GM19035 (cell line): ENCODE data around the gene MTRF1.

Experiments used
- ATAC-seq: cut with Tn5 transposase; IDR thresholded peaks from one replicate; pipeline ENCODE4 v1.9.1; 2021; ENCODE audit not compliant: unreplicated experiment

Gene MTRF1

GRCh38 chr13:41263261-41263971 lies at the start of gene MTRF1:
MTRF1 (minus strand) TSS chr13:41263576; CDS start chr13:41260907, 2,669 bp downstream.
- ATAC-seq = peak; percentile 94

GRCh38 chr13:41313117-41313516 lies 49.7 kb upstream of the MTRF1 start:
- no peak for ATAC-seq

- ATAC-seq = no peak
Observed at GRCh38 chr13:41312176-41312500, 48.8 kb upstream of the MTRF1 start.

GRCh38 chr13:41311406-41312175 lies 48.2 kb upstream of the MTRF1 start:
- ATAC-seq = peak; percentile 49

GRCh38 chr13:41310963-41311405 lies 47.6 kb upstream of the MTRF1 start, which contains the start of gene NAA16:
NAA16 (plus strand) TSS chr13:41311267; CDS start chr13:41311529, 262 bp downstream.
- ATAC-seq = peak; percentile 79

- no peak for ATAC-seq
Observed at GRCh38 chr13:41307884-41308640, 44.7 kb upstream of the MTRF1 start.

- no peak for ATAC-seq
Observed at GRCh38 chr13:41306271-41307145, 43.1 kb upstream of the MTRF1 start.

GRCh38 chr13:41304551-41304950 lies 41.2 kb upstream of the MTRF1 start:
- no peak for ATAC-seq

- ATAC-seq = no peak
Observed at GRCh38 chr13:41302743-41303142, 39.4 kb upstream of the MTRF1 start.

GRCh38 chr13:41299316-41300094 lies 36.1 kb upstream of the MTRF1 start:
- no peak for ATAC-seq

GRCh38 chr13:41296879-41297646 lies 33.7 kb upstream of the MTRF1 start:
- no peak for ATAC-seq

GRCh38 chr13:41295973-41296372 lies 32.6 kb upstream of the MTRF1 start:
- no peak for ATAC-seq

GRCh38 chr13:41294914-41295313 lies 31.5 kb upstream of the MTRF1 start:
- no peak for ATAC-seq

GRCh38 chr13:41293272-41293671 lies 29.9 kb upstream of the MTRF1 start:
- no peak for ATAC-seq

GRCh38 chr13:41291246-41291645 lies 27.9 kb upstream of the MTRF1 start:
- no peak for ATAC-seq

GRCh38 chr13:41289463-41289881 lies 26.1 kb upstream of the MTRF1 start:
- no peak for ATAC-seq

- no peak for ATAC-seq
Observed at GRCh38 chr13:41286370-41286769, 23.0 kb upstream of the MTRF1 start.

- ATAC-seq = no peak
Observed at GRCh38 chr13:41284512-41285288, 21.3 kb upstream of the MTRF1 start.
